ENCODE measurements around the gene POU2AF1.

DNA sequence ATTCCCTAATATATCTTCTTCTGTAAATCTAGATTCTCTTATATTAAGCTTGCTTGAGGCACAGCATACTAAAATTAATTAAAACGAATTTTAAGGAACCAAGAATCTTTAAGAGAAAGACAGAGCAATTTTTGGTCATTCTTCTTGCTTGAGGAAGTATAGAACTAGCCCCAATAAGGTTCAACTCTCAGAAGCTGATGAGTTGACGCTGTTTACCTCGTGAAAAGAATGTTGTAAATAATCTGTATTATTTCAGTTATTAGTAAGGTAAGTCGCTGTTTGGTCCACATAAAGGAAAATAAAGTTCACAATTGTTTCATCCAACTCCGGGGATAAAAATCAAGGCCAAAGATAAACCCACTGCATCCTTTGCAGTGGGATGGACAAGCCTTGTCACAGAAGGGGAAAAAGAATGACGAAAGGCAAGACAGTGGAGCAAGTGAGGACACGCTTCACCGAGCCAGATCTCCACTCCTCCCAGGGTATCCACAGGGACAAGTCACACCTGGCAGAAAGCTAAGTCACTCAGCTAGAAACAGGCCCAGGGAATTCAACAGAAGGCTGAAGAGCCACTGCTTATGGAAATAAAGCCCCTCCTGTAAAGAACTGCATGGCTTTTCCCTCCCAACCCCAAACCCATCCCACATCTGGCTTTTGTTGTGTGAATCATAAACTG, 752 bp downstream of the POU2AF1 start:
- TF ChIP-seq, protein P1, sequence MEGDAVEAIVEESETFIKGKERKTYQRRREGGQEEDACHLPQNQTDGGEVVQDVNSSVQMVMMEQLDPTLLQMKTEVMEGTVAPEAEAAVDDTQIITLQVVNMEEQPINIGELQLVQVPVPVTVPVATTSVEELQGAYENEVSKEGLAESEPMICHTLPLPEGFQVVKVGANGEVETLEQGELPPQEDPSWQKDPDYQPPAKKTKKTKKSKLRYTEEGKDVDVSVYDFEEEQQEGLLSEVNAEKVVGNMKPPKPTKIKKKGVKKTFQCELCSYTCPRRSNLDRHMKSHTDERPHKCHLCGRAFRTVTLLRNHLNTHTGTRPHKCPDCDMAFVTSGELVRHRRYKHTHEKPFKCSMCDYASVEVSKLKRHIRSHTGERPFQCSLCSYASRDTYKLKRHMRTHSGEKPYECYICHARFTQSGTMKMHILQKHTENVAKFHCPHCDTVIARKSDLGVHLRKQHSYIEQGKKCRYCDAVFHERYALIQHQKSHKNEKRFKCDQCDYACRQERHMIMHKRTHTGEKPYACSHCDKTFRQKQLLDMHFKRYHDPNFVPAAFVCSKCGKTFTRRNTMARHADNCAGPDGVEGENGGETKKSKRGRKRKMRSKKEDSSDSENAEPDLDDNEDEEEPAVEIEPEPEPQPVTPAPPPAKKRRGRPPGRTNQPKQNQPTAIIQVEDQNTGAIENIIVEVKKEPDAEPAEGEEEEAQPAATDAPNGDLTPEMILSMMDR (IDR thresholded peaks at IDR 0.05; ENCODE audit: control extremely low read depth in 1 of 3, insufficient read depth in 1 of 3, low read depth in 1 of 3, low read length in 3 of 3), result no peak
- TF ChIP-seq, protein P2, sequence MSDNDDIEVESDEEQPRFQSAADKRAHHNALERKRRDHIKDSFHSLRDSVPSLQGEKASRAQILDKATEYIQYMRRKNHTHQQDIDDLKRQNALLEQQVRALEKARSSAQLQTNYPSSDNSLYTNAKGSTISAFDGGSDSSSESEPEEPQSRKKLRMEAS (IDR thresholded peaks at IDR 0.05), result no peak
- no peak for TF ChIP-seq EZH2 (IDR thresholded peaks at IDR 0.05; ENCODE audit: low read depth, low read length, severe bottlenecking)
- no peak for TF ChIP-seq CEBPB (IDR thresholded peaks at IDR 0.05; ENCODE audit: low read depth, low read length)
- no peak for TF ChIP-seq JUN (IDR thresholded peaks at IDR 0.05; ENCODE audit: low read depth, low read length)

Data from H1 (cell line).